AG09319 (cell line): ENCODE measurements around the gene PLD5.

Experiments
- DNase-seq: peaks from one replicate; pipeline ENCODE4 v3.0.0-alpha.2; 2010; ENCODE audit warnings: low read depth; ENCODE audit errors: extremely low read depth
- TF ChIP-seq, protein P1 (sequence below): IDR thresholded peaks from 2 replicates; pipeline ENCODE4 v1.5.1; 2011; ENCODE audit warnings: low read depth, mild to moderate bottlenecking, inconsistent platforms, low read length, moderate library complexity

PLD5 gene

DNA sequence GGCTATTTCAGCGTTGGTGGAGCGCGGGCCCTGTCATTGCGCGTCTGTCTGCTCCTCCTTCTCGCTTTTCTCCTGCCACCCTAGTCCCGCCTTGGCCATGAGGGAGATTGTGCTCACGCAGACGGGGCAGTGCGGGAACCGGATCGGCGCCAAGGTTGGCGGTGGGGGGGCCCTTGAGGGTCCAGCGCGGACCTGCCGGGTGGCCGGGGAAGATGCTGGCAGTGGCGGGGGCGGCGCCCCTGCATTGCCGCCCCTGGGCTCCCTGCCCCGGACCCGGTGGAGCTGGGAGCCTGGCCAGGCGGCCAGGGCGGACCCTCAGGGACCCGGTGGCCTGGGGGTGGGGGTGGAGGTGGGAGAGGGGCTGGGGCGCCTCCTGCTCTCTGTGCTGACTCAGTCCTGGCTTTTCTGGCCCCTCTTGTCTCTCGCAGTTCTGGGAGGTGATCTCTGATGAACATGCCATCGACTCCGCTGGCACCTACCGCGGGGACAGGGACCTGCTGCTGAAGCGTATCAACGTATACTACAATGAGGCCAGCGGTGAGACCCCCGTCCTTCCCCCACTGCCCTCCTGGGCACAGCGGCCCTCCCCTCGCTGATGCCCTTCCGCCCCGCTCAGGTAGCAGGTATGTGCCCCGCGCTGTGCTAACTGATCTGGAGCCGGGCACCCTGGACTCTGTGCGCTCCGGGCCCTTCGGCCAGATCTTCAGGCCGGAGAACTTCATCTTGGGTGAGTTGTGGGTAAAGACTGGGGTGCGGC, 467.3 kb downstream of the PLD5 start:
- DNase-seq: no peak
- TF ChIP-seq, protein P1, sequence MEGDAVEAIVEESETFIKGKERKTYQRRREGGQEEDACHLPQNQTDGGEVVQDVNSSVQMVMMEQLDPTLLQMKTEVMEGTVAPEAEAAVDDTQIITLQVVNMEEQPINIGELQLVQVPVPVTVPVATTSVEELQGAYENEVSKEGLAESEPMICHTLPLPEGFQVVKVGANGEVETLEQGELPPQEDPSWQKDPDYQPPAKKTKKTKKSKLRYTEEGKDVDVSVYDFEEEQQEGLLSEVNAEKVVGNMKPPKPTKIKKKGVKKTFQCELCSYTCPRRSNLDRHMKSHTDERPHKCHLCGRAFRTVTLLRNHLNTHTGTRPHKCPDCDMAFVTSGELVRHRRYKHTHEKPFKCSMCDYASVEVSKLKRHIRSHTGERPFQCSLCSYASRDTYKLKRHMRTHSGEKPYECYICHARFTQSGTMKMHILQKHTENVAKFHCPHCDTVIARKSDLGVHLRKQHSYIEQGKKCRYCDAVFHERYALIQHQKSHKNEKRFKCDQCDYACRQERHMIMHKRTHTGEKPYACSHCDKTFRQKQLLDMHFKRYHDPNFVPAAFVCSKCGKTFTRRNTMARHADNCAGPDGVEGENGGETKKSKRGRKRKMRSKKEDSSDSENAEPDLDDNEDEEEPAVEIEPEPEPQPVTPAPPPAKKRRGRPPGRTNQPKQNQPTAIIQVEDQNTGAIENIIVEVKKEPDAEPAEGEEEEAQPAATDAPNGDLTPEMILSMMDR: no peak

DNA sequence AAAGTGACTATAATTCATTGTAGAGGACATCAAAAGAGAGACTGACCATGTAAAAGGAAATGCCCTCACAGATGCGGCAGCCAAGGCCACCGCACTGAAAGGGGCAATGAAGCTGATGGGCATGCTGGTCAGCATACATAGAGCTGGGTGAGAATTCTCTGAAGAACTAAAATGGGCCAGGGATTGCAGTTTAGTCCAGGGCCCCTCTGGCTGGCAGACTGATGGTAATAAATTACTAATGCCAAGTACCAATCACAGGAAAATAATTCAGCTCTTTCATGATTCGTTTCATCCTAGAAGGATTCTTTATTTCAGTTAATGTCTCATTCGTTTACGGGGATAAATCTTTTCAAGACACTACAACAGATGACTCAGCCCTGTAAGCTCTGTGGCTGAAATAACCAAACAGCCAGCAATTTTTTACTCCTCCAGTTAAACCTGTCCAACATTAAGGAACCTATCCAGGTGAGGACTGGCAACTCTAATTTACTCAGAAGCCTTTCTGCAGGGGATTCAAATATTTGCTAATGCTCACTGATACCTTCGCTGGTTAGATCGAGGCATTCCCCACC, 468.7 kb downstream of the PLD5 start:
- no peak for DNase-seq
- TF ChIP-seq, protein P1: no peak

DNA sequence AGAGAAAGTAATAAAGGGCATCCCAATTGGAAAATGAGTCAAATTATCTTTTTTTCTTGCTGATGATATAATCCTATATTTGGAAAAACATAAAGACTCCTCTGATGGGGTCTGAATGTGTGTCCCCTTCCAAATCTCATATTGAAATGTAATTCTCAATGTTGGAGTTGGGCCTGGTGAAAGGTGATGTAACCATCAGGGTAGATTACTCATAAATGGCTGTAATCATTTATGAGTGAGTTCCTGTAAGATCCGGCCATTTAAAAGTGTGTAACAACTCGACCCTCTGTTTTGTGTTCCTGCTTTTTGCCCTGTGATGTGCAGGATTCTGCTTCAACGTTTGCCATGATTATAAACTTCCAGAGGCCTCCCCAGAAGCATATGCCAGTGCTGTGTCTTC, 481.3 kb downstream of the PLD5 start:
- TF ChIP-seq, protein P1: no peak
- no peak for DNase-seq

DNA sequence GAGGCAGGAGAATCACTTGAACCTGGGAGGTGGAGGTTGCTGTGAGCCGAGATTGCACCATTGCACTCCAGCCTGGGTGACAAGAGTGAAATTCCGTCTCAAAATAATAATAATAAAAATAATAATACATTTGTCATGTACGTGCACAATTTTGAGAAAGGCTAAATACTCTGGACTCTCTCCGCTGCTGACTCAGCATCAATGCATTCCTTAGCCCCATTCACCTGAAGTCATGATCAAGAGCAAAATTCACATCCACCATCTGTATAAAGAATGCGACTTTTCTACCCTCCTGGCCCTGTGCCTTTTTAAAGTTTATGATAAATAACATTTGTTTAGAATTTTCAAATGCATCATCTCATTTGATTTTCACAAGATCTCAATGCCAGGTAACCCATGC, 490.1 kb downstream of the PLD5 start:
- DNase-seq: no peak

DNA sequence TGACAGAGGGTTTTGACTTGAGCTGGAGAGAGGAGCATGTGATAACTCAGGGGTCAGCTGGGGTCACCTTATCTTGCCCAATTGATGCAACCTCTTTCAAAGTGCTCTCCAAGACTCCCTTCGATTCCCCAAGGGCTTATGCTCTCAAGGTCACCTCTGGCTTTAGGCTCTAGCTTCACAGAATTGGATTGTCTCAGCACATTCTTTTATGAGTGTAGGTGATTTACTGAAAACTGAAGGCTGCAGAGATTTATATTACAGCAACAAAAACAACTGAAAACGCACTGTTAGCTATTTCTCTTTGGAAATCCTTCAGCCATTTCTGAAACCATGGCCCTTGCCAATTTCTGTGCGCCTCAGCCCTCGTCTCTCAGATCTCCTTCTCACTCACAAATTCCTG, 491.1 kb downstream of the PLD5 start:
- TF ChIP-seq, protein P1: no peak
- DNase-seq: no peak

More for the DNA sequence above, 490.1 kb downstream of the PLD5 start:
- TF ChIP-seq, protein P1: no peak
